NCI-H226 (cell line): ENCODE data around the gene LHPP.
"Not testable (repeated sequence)": the region's sequence is repeated elsewhere in the genome, so short reads cannot be mapped to it uniquely, and the experiment has no call there.

Experiments
- DNase-seq: peaks from one replicate; pipeline ENCODE4 v3.0.0-alpha.2; 2015

Gene LHPP, protein sequence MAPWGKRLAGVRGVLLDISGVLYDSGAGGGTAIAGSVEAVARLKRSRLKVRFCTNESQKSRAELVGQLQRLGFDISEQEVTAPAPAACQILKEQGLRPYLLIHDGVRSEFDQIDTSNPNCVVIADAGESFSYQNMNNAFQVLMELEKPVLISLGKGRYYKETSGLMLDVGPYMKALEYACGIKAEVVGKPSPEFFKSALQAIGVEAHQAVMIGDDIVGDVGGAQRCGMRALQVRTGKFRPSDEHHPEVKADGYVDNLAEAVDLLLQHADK

DNA sequence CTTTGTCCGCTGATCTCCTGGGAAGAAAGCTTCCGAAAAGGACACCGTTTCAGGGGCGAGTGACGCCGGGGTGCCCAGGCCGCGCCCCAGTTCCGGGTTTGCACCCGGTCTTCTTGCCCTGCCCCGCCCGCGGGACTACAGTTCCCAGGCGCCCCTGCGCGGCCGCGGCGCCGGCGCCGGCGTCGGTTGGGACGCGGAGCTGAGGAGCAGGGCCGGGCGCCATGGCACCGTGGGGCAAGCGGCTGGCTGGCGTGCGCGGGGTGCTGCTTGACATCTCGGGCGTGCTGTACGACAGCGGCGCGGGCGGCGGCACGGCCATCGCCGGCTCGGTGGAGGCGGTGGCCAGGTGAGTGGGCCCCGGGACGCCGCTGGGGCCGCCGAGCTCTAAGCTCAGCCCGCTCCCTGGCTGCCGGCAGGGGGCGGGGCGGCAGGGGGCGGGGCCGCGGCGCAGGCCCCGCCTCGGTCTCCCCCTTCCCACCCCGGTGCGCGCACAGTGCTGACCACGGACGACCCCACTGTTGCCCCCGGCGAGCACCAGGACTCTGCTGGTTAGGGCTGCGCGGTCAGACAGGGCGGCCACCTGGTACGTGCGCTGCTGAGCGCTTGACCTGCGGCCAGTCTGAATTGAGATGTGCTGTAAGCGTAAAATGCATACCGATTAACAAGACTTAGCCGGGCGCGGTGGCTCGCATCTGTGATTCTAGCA is at the start of gene LHPP:
Gene LHPP (plus strand): TSS at position 182 of the 706 bp plus-strand sequence. CDS start 40 bp downstream, at position 222.
- DNase-seq: peak; percentile 68

DNA sequence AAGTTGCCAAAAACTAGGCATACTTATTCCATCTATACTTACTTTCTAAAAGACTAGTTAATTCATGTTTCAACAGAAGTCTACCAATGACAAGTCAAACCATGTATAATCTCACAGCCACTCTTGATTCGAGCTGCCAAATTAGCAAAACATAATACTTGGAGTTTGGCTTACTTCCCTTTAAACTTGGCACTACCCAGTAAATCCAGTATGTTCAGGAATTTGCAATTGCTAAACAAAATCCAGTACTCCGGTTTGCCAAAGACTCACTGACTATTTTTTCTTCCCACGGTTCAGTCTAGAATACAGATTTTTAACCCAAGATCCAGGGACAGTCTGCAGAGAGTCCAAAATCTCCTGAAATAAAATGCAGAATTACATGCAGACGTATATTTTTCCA is 47.5 kb upstream of the LHPP start:
- DNase-seq: no peak

DNA sequence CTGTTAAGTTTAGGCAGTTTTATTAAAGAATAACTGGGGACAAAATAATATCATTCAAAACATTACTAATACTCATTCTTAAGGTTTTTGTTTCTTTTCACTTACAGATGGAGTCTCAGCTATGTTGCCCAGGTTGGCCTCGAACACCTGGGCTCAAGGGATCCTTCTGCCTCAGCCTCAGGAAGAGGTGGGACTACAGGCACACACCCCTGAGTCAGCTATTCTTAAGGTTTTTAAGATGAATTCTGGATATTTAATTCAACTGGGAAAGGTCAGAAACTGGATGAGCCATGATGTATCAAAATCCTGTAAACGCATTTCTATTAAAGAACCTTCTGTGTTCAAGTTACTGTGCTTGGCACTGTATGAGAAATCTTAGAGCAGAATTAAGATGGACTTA is 46.4 kb upstream of the LHPP start:
- DNase-seq: no peak

DNA sequence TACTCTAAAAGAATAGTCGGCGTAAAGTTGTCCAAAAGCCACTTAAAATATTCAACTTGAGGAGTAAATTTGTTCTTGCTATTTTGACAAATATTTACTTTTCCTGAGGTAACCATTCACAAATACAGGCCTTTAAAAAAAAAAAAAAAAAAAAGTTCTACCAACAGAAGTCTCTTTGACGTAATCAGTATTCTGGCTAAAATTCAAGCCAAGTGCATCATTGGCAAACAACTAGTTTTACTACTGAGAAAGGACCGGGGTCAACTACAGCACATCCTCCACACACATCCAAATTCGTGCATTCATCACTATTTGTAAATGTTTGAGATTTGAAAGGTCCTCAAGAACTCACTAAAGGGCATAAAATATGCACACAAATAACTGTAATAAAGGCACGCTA is 44.9 kb upstream of the LHPP start:
- no peak for DNase-seq

DNA sequence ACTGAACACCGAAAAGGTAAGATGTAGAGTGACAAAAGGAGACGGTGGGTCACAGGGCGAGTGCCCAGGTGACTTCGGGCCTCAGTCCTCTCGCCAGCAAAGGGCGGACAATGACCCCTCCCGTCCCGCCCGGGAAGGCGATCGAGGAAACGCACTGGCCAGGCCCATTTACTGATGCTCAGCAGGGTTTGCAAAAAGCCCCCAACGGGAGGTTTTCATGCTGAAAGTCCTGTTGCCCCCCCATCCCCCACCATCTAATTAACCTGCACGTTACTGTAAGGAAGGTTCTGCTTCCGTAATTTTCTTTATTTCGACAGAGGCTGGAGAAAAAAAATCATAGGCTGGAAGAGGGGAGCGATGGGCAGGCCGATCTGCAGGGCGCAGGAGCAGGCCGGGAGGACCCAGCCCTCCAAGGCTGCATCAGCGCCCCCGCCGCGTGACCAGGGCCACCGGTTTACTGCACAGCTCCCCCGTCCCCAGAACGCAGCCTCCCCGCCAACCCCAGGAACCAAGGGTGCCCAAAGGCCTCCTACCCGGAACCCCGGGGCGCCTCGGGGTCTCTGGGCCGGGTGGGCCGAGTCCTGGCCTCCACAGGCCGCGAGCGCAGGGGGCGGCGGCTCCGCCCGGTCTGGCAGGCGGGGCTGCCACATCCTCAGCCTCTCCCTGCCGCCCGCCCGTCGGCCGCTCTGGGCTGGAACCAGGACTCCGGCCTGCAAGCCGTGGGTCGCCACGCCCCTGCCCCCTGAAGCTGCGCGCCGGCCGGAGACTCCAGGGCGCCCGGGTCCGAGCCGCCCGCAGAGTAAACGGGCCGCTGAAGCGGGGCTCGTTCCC is 43.5 kb upstream of the LHPP start:
- peak; percentile 34 for DNase-seq

DNA sequence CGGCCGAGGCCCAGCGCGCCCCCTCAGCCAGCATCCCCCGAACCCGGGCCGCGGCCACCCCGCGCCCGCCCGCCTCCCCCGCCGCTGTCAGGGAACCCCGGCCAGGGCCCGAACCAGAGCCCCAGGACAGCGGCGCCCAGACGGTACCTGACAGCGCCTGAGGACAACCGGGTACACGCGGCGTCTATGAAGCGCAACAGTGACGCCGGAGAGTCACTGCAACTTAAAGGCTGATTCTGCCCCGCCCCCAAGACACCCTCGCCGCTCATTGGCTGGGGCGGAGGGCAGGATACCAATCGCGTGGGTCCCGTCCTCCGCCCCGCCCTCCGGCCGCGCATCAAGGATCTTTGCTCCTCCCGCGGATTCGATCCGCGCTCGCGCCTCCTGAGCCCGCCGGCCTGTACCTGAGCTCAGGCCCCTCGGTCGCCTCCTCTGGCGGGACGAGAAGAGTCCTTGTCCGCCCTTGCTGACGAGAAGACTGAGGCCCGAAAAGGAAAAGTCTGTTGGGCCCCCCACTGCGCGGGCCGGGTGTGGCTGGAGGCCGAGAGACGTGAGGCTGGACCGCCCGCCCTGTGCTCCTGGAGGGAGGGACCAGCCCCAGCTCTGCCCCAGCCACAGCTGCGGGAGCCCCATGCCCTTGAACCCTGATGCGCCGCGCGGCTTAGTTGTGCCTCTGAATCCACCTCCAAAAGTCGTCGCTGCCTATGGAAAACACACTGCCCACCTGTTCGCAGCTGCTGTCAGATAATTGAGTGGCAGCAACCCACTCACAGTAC is 42.7 kb upstream of the LHPP start, which contains the start of gene OAT:
Gene OAT (minus strand): TSS at position 198 of the 776 bp plus-strand sequence. CDS start 6,752 bp downstream, outside the sequence.
- peak; percentile 81 for DNase-seq

DNA sequence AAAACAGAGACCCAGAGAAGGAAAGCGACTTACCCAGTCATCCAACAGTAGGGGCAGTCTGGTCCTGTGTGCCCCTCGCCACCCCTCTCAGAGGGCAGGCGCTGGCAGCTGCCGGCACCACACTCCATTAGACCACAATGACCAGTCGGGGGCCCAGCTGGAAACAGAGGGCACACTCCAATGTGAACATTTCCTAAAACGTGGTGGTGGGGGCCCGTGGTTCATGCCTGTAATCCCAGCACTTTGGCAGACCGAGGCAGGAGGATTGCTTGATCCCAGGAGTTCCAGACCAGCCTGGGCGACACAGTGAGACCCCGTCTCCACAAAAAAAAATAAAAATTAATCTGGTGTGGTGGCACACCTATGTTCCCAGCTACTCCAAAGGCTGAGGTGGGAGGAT is 42.0 kb upstream of the LHPP start:
- no peak for DNase-seq

DNA sequence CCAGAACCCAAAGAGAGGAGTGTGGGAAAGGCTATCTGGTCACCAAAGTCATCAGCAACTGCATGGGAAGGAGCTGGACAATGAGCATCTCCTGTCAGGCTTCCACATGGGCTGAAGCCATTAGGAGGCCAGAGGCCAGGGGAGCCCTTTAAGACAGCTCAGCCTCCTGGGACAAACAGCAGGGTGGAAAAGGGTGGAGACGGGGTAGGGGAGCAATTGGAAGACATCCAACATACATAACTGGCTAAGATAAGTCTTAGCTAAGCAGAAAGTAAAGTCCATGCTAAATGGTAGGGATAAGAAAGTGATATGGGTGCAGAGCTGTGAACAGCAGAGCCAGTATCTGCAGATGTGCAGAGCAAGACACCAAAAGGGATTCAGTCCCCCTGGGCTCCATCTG is 41.4 kb upstream of the LHPP start:
- no peak for DNase-seq

DNA sequence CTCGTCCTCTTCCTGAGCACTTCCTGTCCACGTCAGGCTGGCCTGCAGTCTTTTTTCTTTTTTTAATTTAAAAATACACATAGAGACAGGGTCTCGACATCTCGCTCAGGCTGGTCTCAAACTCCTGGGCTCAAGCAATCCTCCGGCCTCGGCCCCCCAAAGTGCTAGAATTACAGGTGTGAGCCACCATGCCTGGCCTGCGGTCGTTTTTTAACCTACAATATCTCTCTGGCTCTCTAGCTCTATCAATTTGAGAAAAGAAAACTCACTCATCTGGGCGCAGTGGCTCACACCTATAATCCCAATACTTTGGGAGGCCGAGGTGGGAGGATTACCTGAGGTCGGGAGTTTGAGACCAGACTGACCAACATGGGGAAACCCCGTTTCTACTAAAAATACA is 38.9 kb upstream of the LHPP start:
- no peak for DNase-seq

DNA sequence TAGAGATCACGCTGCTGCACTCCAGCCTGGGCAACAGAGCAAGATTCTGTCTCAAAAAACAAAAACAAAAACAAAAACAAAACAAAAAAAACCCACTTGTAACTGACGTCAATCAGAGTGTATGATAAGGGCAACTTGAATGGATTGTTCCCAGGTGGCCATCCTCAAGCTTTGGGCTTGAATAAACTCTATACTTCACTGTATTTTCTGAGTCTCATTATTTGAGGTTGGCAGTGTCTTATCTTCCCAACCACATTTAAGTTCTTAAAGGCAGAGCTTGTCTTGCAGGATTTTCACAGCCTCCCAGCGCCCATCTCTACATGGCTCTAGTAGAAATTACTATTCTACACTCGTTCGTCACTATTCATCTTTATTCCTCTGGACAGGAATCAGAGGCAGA is 37.8 kb upstream of the LHPP start:
- no peak for DNase-seq

DNA sequence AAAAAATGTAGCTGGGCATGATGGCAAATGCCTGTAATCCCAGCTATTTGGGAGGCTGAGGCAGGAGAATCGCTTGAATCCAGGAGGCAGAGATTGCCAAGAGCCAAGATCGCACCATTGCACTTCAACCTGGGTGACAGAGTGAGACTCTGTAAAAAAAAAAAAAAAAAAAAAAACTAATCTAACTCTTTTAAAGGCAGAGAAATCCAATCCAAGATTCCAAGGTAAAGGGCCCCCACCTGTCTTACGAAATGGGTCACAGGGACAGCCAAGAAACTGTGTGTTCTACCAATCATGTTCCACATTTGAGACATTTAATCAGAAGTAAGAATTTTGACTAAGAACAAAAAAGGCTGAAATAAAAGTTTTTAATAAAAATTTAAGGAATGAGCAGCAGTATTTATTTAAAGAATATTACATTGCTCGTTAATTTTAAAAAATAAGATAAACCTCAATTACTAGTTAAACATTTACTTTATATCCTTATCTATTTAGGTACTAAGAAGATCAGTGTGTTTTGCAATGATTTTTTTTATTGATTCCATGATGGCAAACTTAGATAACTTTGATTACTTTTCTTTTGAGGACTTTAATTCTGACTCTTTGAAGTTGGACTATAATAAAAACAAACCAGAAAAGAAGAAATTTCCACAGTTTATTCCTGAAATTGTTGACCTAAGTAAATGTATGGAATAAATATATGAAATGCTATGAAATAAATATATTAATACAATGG is 36.2 kb upstream of the LHPP start:
- no peak for DNase-seq

DNA sequence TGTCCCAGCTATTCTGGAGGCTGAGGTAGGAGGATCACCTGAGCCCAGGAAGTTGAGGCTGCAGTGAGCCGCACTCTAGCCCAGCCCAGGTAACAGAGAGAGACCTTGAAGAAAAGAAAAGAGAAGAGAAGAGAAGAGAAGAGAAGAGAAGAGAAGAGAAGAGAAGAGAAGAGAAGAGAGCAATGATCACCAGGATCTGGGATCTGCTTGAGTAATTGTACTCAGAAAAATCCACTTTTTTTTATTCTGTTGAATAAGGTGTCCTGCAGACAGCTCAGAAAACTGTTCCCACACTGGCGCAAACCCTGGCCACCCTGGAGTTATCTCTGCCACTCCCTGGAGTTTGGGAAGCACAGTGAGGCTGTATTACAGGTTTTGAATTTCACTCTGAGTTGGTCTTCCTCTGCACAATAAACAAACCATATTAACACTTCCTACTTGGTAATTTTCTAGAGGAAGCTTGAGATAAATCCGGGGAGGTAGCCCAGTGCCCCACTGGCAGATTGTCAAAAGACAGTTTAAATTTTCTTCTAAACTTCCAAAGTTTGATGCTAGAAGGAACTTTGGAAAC is 33.3 kb upstream of the LHPP start:
- DNase-seq: no peak

DNA sequence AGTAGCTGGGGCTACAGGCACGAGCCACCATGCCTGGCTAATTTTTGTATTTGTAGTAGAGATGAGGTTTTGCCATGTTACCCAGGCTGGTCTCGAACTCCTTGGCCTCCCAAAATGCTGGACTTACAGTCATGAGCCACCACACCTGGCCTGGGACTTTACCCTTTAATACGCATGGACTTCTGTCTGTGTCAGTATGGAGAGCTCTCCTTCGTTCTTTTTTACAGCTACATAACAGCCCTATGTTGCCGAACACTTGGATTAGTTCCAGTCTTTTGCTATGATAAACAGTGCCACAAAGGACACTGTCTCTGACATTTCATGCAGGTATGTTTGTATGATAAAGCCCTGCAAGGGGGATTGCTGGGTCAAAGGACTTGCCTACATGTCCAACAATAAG is 32.0 kb upstream of the LHPP start:
- DNase-seq: no peak

DNA sequence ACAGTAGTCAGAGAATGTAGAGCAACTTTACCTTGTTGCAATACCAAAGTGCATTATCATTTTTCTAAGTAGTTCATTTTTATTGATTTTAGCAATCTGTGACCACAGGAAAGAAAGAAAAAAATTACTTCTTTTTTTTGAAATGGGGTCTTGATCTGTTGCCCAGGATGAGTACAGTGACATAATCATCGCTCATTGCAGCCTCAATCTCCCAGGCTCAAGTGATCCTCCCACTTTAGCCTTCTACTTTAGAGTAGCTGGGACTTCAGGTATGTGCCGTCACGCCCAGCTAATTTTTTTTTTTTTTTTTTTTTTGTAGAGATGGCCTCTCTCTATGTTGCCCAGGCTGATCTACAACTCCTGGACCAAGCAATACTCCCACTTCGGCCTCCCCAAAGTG is 31.5 kb upstream of the LHPP start:
- DNase-seq: no peak

DNA sequence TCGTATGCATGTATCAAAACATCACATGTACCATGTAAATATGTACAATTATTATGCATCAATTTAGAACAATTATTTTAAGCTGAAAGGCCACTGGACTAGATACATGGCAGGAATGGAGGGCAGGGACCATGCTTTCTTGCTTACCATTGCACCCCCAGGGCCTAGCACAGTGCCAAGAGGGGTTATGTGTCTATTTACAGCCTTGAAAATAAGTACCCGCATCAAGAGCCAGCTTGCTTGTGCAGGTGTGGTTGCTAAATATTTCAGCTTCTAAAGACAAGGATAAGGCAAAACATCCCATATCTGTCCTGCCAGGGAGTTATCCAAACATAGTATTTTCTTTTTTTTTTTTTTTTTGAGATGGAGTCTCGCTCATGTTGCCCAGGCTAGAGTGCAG is 28.2 kb upstream of the LHPP start:
- no peak for DNase-seq

DNA sequence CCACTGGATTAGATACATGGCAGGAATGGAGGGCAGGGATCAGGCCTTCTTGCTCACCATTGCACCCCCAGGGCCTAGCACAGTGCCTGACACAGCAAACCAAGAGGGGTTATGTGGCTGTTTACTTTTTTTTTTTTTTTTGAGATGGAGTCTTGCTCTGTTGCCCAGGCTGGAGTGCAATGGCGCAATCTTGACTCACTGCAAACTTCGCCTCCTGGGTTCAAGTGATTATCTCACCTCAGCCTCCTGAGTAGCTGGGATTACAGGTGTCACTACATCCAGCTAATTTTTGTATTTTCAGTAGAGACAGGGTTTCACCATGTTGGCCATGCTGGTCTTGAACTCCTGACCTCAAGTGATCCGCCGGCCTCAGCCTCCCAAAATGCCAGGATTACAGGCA is 25.9 kb upstream of the LHPP start:
- DNase-seq: not testable (repeated sequence)

DNA sequence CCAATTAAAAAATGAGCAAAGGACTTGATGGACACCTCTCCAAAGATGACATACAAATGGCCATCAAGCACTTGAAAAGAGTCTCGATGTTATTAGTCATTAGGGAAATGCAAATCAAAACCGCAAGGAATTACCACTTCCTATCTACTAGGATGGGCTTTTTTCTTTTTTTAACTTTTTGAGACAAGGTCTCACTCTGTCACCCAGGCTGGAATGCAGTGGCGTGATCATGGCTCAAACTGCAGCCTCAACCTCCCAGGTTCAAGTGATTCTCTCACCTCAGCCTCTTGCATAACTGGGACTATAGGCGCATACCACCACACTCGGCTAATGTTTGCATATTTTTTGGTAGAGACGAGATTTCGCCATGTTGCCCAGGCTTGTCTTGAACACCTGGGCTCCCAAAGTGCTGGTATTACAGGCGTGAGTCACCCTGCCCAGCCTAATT is 25.4 kb upstream of the LHPP start:
- DNase-seq: no peak

DNA sequence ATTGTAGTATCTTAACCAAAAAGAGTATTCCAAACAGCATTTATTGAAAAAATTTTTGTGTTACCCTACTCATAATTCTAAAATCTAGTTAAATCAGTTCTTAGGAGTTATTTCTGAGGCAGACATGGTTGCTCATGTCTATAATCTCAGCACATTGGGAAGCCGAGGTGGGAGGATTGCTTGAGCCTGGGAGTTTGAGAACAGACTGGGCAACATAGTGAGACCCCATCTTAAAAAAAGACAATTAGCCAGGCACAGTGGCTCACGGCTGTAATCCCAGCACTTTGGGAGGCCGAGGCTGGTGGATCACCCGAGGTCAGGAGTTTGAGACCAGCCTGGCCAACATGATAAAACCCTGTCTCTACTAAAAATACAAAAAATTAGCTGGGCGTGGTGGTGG is 19.9 kb upstream of the LHPP start:
- not testable (repeated sequence) for DNase-seq

DNA sequence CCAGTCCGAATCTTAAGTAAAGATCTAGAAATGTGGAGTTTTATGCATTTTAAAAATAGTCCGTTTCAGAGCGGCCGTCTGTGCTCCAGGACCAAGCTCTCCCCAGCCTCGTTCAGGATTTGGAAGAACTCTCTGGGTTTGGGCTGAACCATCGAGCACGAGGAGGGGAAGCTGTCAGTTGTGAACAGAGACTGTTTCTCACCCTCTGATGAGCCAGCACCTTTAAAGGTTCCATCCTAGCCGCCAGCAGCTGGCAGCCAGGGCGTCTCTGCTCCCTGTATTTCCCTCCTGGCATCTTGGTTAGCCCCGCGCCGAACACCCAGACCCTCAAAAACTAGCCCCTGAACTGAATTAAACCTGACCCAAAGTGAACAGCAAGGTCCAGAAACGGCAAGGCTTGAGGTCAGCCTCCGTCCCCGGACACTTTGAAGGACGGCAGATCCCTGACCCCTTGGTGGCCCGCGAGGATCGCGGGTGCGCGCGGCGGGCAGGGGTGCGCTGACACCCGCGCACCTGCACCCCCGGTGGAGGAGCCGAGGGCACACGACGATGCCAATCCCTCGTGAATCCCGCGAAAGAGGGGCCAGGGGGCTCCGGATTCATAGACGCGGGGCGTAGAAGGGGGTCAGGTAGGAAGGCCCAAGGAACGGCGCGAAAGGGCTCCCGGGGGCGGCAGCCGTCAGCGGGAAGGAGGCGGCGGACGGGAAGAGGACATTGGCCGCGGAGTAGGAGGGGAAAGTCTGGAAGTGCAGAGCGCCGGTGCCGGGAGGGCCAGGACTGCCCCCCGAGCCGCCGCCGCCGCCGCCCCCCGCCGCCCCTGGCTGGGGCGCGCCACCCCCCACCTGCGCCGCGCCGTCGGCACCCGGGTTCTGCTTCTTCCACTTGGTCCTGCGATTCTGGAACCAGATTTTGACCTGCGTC is 14.5 kb upstream of the LHPP start:
- DNase-seq: no peak

DNA sequence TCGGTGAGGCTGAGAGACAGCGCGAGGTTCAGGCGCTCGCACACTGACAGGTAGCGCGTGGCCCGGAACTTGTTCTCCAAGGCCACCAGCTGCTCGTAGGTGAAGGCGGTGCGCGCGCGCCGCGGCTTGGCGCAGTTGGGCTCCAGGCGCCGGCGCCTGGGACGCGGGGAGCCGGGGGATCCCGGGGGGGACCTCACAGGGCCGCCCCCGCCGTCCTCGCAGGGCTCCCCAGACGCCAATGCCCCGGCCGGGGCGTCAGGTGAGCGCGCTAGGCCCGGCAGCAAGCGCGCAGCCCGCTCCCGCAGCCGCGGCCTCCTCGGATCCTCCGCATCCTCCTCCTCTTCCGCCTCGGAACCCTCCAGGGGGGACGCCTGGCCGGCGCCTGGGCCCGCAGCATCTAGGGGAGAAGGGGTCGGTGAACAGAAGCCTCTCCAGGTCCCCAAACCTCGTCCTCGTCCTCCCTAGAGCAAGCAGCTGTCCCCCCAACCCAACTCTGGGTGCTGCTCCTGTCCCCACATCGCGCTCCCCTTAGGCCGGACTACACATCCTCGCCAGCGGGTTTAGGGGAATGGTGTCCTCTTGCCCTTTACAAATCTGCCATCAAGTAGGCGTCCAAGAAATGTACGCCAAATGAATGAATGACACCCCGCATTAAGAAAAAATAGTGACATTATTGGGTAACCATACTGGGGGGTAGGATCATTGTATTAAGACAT is 13.7 kb upstream of the LHPP start:
- no peak for DNase-seq
